ENCODE results near the gene OR2L8. TPM values are rescaled to one million over a fixed set of nuclear protein-coding genes. Genes with fewer than 3 reads are reported as not detected.

The OR2L8 gene
- total and polyA plus RNA-seq, 9 of the 15 experiments (the other 6 are each of a cell fraction or from before 2014, with no cell fraction given) = not detected

- peak; percentile 78 for TF ChIP-seq U2AF1 (optimal IDR thresholded peaks at IDR 0.05; ENCODE audit: low read depth, low read length)
- TF ChIP-seq TRIM24 (IDR thresholded peaks at IDR 0.05) = peak in 1 of 2 experiments; percentile 35; a peak in 1 of 4 replicates
- TF ChIP-seq L3MBTL2 (IDR thresholded peaks at IDR 0.05) = peak; percentile 52; the same call in 1 of the 2 replicates
- TF ChIP-seq MEIS2 (IDR thresholded peaks at IDR 0.05; ENCODE audit: partially characterized antibody) = peak; percentile 55
- TF ChIP-seq TEAD1 (CRISPR knock-in tag; IDR thresholded peaks at IDR 0.05) = 0 out of 4 replicates have a peak, but pooled peaks of 1 of the 2 experiments have one; percentile 38
- TF ChIP-seq ZNF212 (CRISPR knock-in tag; IDR thresholded peaks at IDR 0.05) = peak; percentile 90; the same call in 1 of the 2 replicates
- TF ChIP-seq ZNF639 (CRISPR knock-in tag; conservative IDR thresholded peaks at IDR 0.05 in 1 of 2, IDR thresholded peaks at IDR 0.05 in 1 of 2) = 0 out of 4 replicates have a peak, but pooled peaks of 1 of the 2 experiments have one; percentile 25
- TF ChIP-seq TEAD4 (IDR thresholded peaks at IDR 0.05; ENCODE audit: low read length) = peak; percentile 58
- TF ChIP-seq TEAD4 (CRISPR knock-in tag; IDR thresholded peaks at IDR 0.05; ENCODE audit: borderline replicate concordance) = no peak
- no peak for TF ChIP-seq ZBTB8A (IDR thresholded peaks at IDR 0.05; ENCODE audit: partially characterized antibody)
- peak; percentile 78 for TF ChIP-seq FOXM1 (IDR thresholded peaks at IDR 0.05; ENCODE audit: low read depth)
- no peak for TF ChIP-seq FOXM1 (CRISPR knock-in tag; IDR thresholded peaks at IDR 0.05; ENCODE audit: low read depth)
- TF ChIP-seq SIN3B (IDR thresholded peaks at IDR 0.05; ENCODE audit: low read depth) = no peak
- TF ChIP-seq ATF3 (IDR thresholded peaks at IDR 0.05) = 0 out of 2 replicates have a peak, but pooled peaks have one; percentile 18
- TF ChIP-seq ATF3 (CRISPR knock-in tag; conservative IDR thresholded peaks at IDR 0.05) = no peak
- TF ChIP-seq HNRNPK (IDR thresholded peaks at IDR 0.05; ENCODE audit: low read depth, low read length, poor library complexity, severe bottlenecking) = no peak
- peak; percentile 44; the same call in 1 of the 2 replicates for TF ChIP-seq DPF2 (IDR thresholded peaks at IDR 0.05)
- 0 out of 2 replicates have a peak, but pooled peaks have one; percentile 37 for TF ChIP-seq SMAD3 (CRISPR knock-in tag; conservative IDR thresholded peaks at IDR 0.05)
- no peak for TF ChIP-seq PTBP1 (IDR thresholded peaks at IDR 0.05; ENCODE audit: low read depth, low read length)
- peak; percentile 91 for TF ChIP-seq U2AF2 (optimal IDR thresholded peaks at IDR 0.05; ENCODE audit: low read depth, low read length)
- TF ChIP-seq CSDE1 (IDR thresholded peaks at IDR 0.05) = no peak
- peak; percentile 21; the same call in 1 of the 2 replicates for TF ChIP-seq VEZF1 (CRISPR knock-in tag; IDR thresholded peaks at IDR 0.05)
- peak; percentile 71; the same call in 1 of the 2 replicates for TF ChIP-seq EP300 (IDR thresholded peaks at IDR 0.05; ENCODE audit: low read length)
- no peak for TF ChIP-seq PTTG1 (tag; IDR thresholded peaks at IDR 0.05; ENCODE audit: low read depth)
- TF ChIP-seq TCF15 (CRISPR knock-in tag; IDR thresholded peaks at IDR 0.05) = 0 out of 2 replicates have a peak, but pooled peaks have one; percentile 28
- no peak for TF ChIP-seq ARNT (IDR thresholded peaks at IDR 0.05)
- TF ChIP-seq SMARCA4 (IDR thresholded peaks at IDR 0.05) = peak; percentile 51
These were observed 42.1 kb upstream of the OR2L8 start (continued) for GRCh38 chr1:247906504-247907047.

Data from K562 (cell line).